Neural progenitor cell (in vitro differentiated cells): ENCODE data around the gene ZNF441. TPM values are rescaled to one million over a fixed set of nuclear protein-coding genes. Genes with fewer than 3 reads are reported as not detected.

Source experiments
- DNase-seq: peaks from one replicate; pipeline ENCODE4 v3.0.0-alpha.2; 2016; ENCODE audit warnings: low spot score
- H2AFZ ChIP-seq: fragments of 200-600 bp; sonication (generic); replicated peaks from 2 replicates; pipeline ENCODE4 v1.6.1; 2016; ENCODE audit warnings: antibody characterized with exemption
- H3F3A ChIP-seq: fragments of 200-600 bp; sonication (generic); 2 replicates; pipeline ENCODE4 v1.6.1; 2016; ENCODE audit warnings: antibody characterized with exemption, low read depth
- H3K27ac ChIP-seq: fragments of 200-600 bp; sonication (generic); 2 replicates; pipeline ENCODE4 v1.5.1; 2016; ENCODE audit warnings: mild to moderate bottlenecking
- H3K27me3 ChIP-seq: fragments of 200-600 bp; sonication (generic); 2 replicates; pipeline ENCODE4 v1.6.1; 2016; ENCODE audit warnings: mild to moderate bottlenecking, moderate library complexity
- H3K36me3 ChIP-seq: fragments of 200-600 bp; sonication (generic); 2 replicates; pipeline ENCODE4 v1.5.1; 2016
- H3K4me1 ChIP-seq: fragments of 200-600 bp; sonication (generic); 2 replicates; pipeline ENCODE4 v1.6.1; 2016; ENCODE audit warnings: mixed run types
- H3K4me2 ChIP-seq: fragments of 200-600 bp; sonication (generic); 2 replicates; pipeline ENCODE4 v1.6.1; 2016
- H3K4me3 ChIP-seq: fragments of 200-600 bp; sonication (generic); 2 replicates; pipeline ENCODE4 v1.5.1; 2016
- H3K79me2 ChIP-seq: fragments of 200-600 bp; sonication (generic); 2 replicates; pipeline ENCODE4 v1.6.1; 2016; ENCODE audit warnings: low read depth
- H3K9ac ChIP-seq: fragments of 200-600 bp; sonication (generic); 2 replicates; pipeline ENCODE4 v1.6.1; 2016
- H3K9me3 ChIP-seq: fragments of 200-600 bp; sonication (generic); 2 replicates; pipeline ENCODE4 v1.5.1; 2016; ENCODE audit warnings: low read depth
- H4K20me1 ChIP-seq: fragments of 200-600 bp; sonication (generic); 2 replicates; pipeline ENCODE4 v1.6.1; 2016; ENCODE audit warnings: low read depth
- H3K27ac Mint-ChIP-seq: 3 replicates; pipeline ENCODE4 v1.8.0; 2021; ENCODE audit warnings: mixed read lengths
- H3K27me3 Mint-ChIP-seq: 2 replicates; pipeline ENCODE4 v1.8.0; 2022; ENCODE audit warnings: low read depth, mild to moderate bottlenecking, inconsistent platforms, moderate library complexity, mixed read lengths; ENCODE audit not compliant: insufficient read depth
- H3K36me3 Mint-ChIP-seq: 3 replicates; pipeline ENCODE4 v1.8.0; 2021; ENCODE audit warnings: mixed read lengths
- H3K4me1 Mint-ChIP-seq: 3 replicates; pipeline ENCODE4 v1.8.0; 2021; ENCODE audit warnings: mixed read lengths
- H3K4me3 Mint-ChIP-seq: 3 replicates; pipeline ENCODE4 v1.8.0; 2021; ENCODE audit warnings: mild to moderate bottlenecking, moderate library complexity, mixed read lengths
- H3K9me3 Mint-ChIP-seq: 3 replicates; pipeline ENCODE4 v1.8.0; 2020; ENCODE audit warnings: mixed read lengths
- EZH2 ChIP-seq: fragments of 200-600 bp; sonication (generic); IDR thresholded peaks from 2 replicates; pipeline ENCODE4 v1.6.1; 2017; ENCODE audit warnings: antibody characterized with exemption, mild to moderate bottlenecking, moderate library complexity
- EZH2phosphoT487 ChIP-seq: fragments of 200-600 bp; sonication (generic); IDR thresholded peaks from 2 replicates; pipeline ENCODE4 v1.6.1; 2017; ENCODE audit warnings: antibody characterized with exemption
- total RNA-seq: library from RNA; depleted of rRNA; stranded (reverse); fragments of >200 nt; gene quantifications from 2 replicates; pipeline ENCODE4 v1.2.3, GENCODE V29; 2015; ENCODE audit warnings: low replicate concordance
- TF ChIP-seq, protein P1 (sequence below): fragments of 200-600 bp; sonication (generic); IDR thresholded peaks from 2 replicates; pipeline ENCODE4 v1.5.1; 2017; ENCODE audit warnings: antibody characterized with exemption, mild to moderate bottlenecking

Gene ZNF441
- total RNA-seq, 1 donor from 2014 or later, result 7.3 TPM

DNA sequence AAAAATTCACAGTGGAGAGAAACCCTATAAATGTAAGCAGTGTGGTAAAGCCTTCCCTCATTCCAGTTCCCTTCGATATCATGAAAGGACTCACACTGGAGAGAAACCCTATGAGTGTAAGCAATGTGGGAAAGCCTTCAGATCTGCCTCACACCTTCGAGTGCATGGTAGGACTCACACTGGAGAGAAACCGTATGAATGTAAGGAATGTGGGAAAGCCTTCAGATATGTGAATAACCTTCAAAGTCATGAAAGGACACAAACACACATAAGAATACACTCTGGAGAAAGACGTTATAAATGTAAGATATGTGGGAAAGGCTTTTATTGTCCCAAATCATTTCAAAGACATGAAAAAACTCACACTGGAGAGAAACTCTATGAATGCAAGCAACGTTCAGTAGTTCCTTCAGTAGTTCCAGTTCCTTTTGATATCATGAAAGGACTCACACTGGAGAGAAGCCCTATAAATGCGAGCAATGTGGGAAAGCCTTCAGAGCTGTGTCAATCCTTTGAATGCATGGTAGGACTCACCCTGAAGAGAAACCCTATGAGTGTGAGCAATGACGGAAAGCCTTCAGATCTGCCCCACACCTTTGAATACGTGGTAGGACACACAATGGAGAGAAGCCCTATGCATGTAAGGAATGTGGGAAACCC lies 65.6 kb downstream of the ZNF441 start:
- H3K9me3 Mint-ChIP-seq, result peaks cover 90% of the 10 kb centered on the region
- H3K79me2 ChIP-seq, result no peaks in the 10 kb centered on the region
- no peak for DNase-seq
- H3K9me3 ChIP-seq, result peaks cover 41% of the 10 kb centered on the region
- no peak overlapping the region for H3K4me3 Mint-ChIP-seq
- H2AFZ ChIP-seq, result no peak overlapping the region
- TF ChIP-seq, protein P1, sequence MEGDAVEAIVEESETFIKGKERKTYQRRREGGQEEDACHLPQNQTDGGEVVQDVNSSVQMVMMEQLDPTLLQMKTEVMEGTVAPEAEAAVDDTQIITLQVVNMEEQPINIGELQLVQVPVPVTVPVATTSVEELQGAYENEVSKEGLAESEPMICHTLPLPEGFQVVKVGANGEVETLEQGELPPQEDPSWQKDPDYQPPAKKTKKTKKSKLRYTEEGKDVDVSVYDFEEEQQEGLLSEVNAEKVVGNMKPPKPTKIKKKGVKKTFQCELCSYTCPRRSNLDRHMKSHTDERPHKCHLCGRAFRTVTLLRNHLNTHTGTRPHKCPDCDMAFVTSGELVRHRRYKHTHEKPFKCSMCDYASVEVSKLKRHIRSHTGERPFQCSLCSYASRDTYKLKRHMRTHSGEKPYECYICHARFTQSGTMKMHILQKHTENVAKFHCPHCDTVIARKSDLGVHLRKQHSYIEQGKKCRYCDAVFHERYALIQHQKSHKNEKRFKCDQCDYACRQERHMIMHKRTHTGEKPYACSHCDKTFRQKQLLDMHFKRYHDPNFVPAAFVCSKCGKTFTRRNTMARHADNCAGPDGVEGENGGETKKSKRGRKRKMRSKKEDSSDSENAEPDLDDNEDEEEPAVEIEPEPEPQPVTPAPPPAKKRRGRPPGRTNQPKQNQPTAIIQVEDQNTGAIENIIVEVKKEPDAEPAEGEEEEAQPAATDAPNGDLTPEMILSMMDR, result no peak
- no peak for TF ChIP-seq EZH2phosphoT487
- TF ChIP-seq EZH2, result no peak
- H3K27me3 Mint-ChIP-seq, result peaks cover 2% of the 10 kb centered on the region
- no peak overlapping the region for H3K9ac ChIP-seq
- H3K36me3 ChIP-seq, result peaks cover 38% of the 10 kb centered on the region
- H3K4me2 ChIP-seq, result no peak overlapping the region
- no peaks in the 10 kb centered on the region for H4K20me1 ChIP-seq
- H3K27ac ChIP-seq, result no peak overlapping the region
- peaks cover 8% of the 10 kb centered on the region for H3F3A ChIP-seq
- H3K27ac Mint-ChIP-seq, result no peak overlapping the region
- H3K36me3 Mint-ChIP-seq, result peaks cover 81% of the 10 kb centered on the region
- no peaks in the 10 kb centered on the region for H3K4me1 Mint-ChIP-seq
- H3K4me3 ChIP-seq, result no peak overlapping the region
- no peaks in the 10 kb centered on the region for H3K4me1 ChIP-seq
- no peaks in the 10 kb centered on the region for H3K27me3 ChIP-seq

DNA sequence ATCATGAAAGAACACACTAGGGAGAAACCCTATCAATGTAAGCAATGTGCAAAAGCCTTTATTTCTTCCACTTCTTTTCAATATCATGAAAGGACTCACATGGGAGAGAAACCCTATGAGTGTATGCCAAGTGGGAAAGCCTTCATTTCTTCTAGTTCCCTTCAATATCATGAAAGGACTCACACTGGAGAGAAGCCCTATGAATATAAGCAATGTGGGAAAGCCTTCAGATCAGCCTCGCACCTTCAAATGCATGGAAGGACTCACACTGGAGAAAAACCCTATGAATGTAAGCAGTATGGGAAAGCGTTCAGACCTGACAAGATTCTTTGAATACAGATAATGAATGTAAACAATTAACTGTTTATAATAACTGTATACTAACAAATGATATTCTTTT lies 66.7 kb downstream of the ZNF441 start:
- Histone ChIP-seq H3K4me3 (no peak overlapping the region), H3F3A (peaks cover 8% of the 10 kb centered on the region), H3K4me2 (no peak overlapping the region), H3K9ac (no peak overlapping the region), H3K79me2 (no peaks in the 10 kb centered on the region), H3K36me3 (peaks cover 38% of the 10 kb centered on the region), H3K4me1 (no peaks in the 10 kb centered on the region), H3K9me3 (peaks cover 44% of the 10 kb centered on the region), H2AFZ (no peak overlapping the region), H3K27ac (no peak overlapping the region), H4K20me1 (no peaks in the 10 kb centered on the region), H3K27me3 (no peaks in the 10 kb centered on the region)
- H3K27ac Mint-ChIP-seq, result no peak overlapping the region
- H3K36me3 Mint-ChIP-seq, result peaks cover 69% of the 10 kb centered on the region
- no peaks in the 10 kb centered on the region for H3K4me1 Mint-ChIP-seq
- no peak overlapping the region for H3K4me3 Mint-ChIP-seq
- peaks cover 80% of the 10 kb centered on the region for H3K9me3 Mint-ChIP-seq
- no peak for DNase-seq
- H3K27me3 Mint-ChIP-seq, result peaks cover 2% of the 10 kb centered on the region
- no peak for TF ChIP-seq EZH2
- no peak for TF ChIP-seq EZH2phosphoT487
- TF ChIP-seq, protein P1, result no peak

Other genes starting within 250 kb of the ZNF441 start
- gene ECSIT, start 237.9 kb upstream of the ZNF441 start, total RNA-seq, result 9.4 and 29.0 TPM in 2 replicates
- 7.0 and 7.2 TPM in 2 replicates for gene CNN1, start 228.1 kb upstream of the ZNF441 start, total RNA-seq
- 26.9 and 40.0 TPM in 2 replicates for gene ELOF1, start 207.8 kb upstream of the ZNF441 start, total RNA-seq
- gene ACP5, start 189.4 kb upstream of the ZNF441 start, total RNA-seq, result 0.11 and 0.90 TPM in 2 replicates
- 37.7 and 38.5 TPM in 2 replicates for gene ZNF627, start 169.5 kb upstream of the ZNF441 start, total RNA-seq
- 9.2 and 12.3 TPM in 2 replicates for gene ZNF823, start 28.1 kb upstream of the ZNF441 start, total RNA-seq
- 5.5 and 6.0 TPM in 2 replicates for gene ZNF491, start 31.5 kb downstream of the ZNF441 start, total RNA-seq
- 19.5 and 25.8 TPM in 2 replicates for gene ZNF440, start 47.3 kb downstream of the ZNF441 start, total RNA-seq
- 5.2 and 6.5 TPM in 2 replicates for gene ZNF439, start 81.7 kb downstream of the ZNF441 start, total RNA-seq
- gene ZNF69, start 120.8 kb downstream of the ZNF441 start, total RNA-seq, result 62.4 and 73.7 TPM in 2 replicates
- 18.3 and 29.4 TPM in 2 replicates for gene ZNF700, start 158.1 kb downstream of the ZNF441 start, total RNA-seq
- gene ZNF763, start 198.0 kb downstream of the ZNF441 start, total RNA-seq, result 10.0 and 17.7 TPM in 2 replicates